ENCODE results near the gene PTPRT.

GRCh38 chr20:42152575-42152974 is 1037.1 kb downstream of the PTPRT start:
- TF ChIP-seq REST (IDR thresholded peaks at IDR 0.05) (no peak), CTCF (IDR thresholded peaks at IDR 0.05; ENCODE audit: low read depth, low read length, missing input control) (no peak), NR2F2 (IDR thresholded peaks at IDR 0.05) (no peak), ATF3 (IDR thresholded peaks at IDR 0.05) (no peak), RAD21 (IDR thresholded peaks at IDR 0.05) (no peak), FOXA1 (IDR thresholded peaks at IDR 0.05) (no peak), MAX (IDR thresholded peaks at IDR 0.05) (no peak), YY1 (IDR thresholded peaks at IDR 0.05) (no peak), SP1 (IDR thresholded peaks at IDR 0.05) (no peak), JUND (IDR thresholded peaks at IDR 0.05) (no peak), ZBTB33 (IDR thresholded peaks at IDR 0.05) (no peak), HNF4A (conservative IDR thresholded peaks at IDR 0.05) (no peak), TAF1 (conservative IDR thresholded peaks at IDR 0.05) (no peak), RXRA (IDR thresholded peaks at IDR 0.05) (no peak)

Measured in liver (tissue), 3 donors.